ENCODE measurements around the gene NKX6-2.

Gene NKX6-2

GRCh38 chr10:132783940-132784865 is 1.7 kb downstream of the NKX6-2 start:
- TF ChIP-seq RAD21 (IDR thresholded peaks at IDR 0.05; ENCODE audit: low read depth) (no peak), REST (IDR thresholded peaks at IDR 0.05; ENCODE audit: low read depth) (no peak), MAX (IDR thresholded peaks at IDR 0.05) (no peak), EP300 (IDR thresholded peaks at IDR 0.05; ENCODE audit: borderline replicate concordance) (no peak), EGR1 (IDR thresholded peaks at IDR 0.05) (no peak), USF1 (IDR thresholded peaks at IDR 0.05) (no peak), CEBPB (IDR thresholded peaks at IDR 0.05) (no peak), TCF12 (IDR thresholded peaks at IDR 0.05; ENCODE audit: low read depth) (no peak), TEAD4 (IDR thresholded peaks at IDR 0.05) (no peak), ZBTB7A (IDR thresholded peaks at IDR 0.05; ENCODE audit: low read depth) (no peak), FOXM1 (IDR thresholded peaks at IDR 0.05; ENCODE audit: borderline replicate concordance, low read depth) (no peak), CREB1 (IDR thresholded peaks at IDR 0.05; ENCODE audit: low read depth) (no peak), YY1 (IDR thresholded peaks at IDR 0.05; ENCODE audit: low read depth) (no peak), NFIC (IDR thresholded peaks at IDR 0.05) (no peak), TAF1 (IDR thresholded peaks at IDR 0.05; ENCODE audit: low read depth) (no peak)

GRCh38 chr10:132783165-132783939 is 2.6 kb downstream of the NKX6-2 start:
- TF ChIP-seq CREB1 (IDR thresholded peaks at IDR 0.05; ENCODE audit: low read depth) (no peak), FOXM1 (IDR thresholded peaks at IDR 0.05; ENCODE audit: borderline replicate concordance, low read depth) (no peak), ZBTB7A (IDR thresholded peaks at IDR 0.05; ENCODE audit: low read depth) (no peak), TCF12 (IDR thresholded peaks at IDR 0.05; ENCODE audit: low read depth) (no peak), MAX (IDR thresholded peaks at IDR 0.05) (no peak), CEBPB (IDR thresholded peaks at IDR 0.05) (no peak), TEAD4 (IDR thresholded peaks at IDR 0.05) (no peak), REST (IDR thresholded peaks at IDR 0.05; ENCODE audit: low read depth) (no peak), EGR1 (IDR thresholded peaks at IDR 0.05) (no peak), USF1 (IDR thresholded peaks at IDR 0.05) (no peak), YY1 (IDR thresholded peaks at IDR 0.05; ENCODE audit: low read depth) (no peak), TAF1 (IDR thresholded peaks at IDR 0.05; ENCODE audit: low read depth) (no peak), EP300 (IDR thresholded peaks at IDR 0.05; ENCODE audit: borderline replicate concordance) (no peak), NFIC (IDR thresholded peaks at IDR 0.05) (no peak)

- TF ChIP-seq TCF12 (IDR thresholded peaks at IDR 0.05; ENCODE audit: low read depth) (no peak), USF1 (IDR thresholded peaks at IDR 0.05) (no peak), REST (IDR thresholded peaks at IDR 0.05; ENCODE audit: low read depth) (no peak), FOXM1 (IDR thresholded peaks at IDR 0.05; ENCODE audit: borderline replicate concordance, low read depth) (no peak), EP300 (IDR thresholded peaks at IDR 0.05; ENCODE audit: borderline replicate concordance) (no peak), YY1 (IDR thresholded peaks at IDR 0.05; ENCODE audit: low read depth) (no peak), EGR1 (IDR thresholded peaks at IDR 0.05) (no peak), CEBPB (IDR thresholded peaks at IDR 0.05) (no peak), CREB1 (IDR thresholded peaks at IDR 0.05; ENCODE audit: low read depth) (no peak), MAX (IDR thresholded peaks at IDR 0.05) (no peak)
Observed at GRCh38 chr10:132781556-132781955, 4.4 kb downstream of the NKX6-2 start.

Data from Ishikawa (cell line).